ENCODE results near the gene DLEU7.

The DLEU7 gene

DNA sequence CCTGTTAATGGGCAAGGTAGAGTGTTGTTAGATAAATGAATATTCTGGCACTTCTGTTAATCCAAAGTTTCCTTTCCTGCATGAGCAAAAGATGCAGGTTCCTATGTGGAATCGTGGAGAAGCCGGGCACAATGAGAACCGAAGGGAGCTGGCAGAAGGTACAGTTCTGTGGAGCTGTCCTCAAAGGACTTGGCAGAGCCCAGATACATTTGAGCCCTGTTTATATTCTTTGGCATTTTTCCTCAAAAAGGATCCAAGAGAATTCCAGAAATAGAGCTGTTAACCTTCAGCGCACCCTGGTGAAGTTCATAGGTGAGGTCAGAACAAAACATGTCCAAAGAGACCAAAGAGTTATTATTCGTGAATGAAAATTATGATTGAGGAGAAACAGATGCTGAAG is 4.0 kb upstream of the DLEU7 start:
- DNase-seq = no peak
- no peak overlapping the region for H3K27ac ChIP-seq
- TF ChIP-seq, protein P1, sequence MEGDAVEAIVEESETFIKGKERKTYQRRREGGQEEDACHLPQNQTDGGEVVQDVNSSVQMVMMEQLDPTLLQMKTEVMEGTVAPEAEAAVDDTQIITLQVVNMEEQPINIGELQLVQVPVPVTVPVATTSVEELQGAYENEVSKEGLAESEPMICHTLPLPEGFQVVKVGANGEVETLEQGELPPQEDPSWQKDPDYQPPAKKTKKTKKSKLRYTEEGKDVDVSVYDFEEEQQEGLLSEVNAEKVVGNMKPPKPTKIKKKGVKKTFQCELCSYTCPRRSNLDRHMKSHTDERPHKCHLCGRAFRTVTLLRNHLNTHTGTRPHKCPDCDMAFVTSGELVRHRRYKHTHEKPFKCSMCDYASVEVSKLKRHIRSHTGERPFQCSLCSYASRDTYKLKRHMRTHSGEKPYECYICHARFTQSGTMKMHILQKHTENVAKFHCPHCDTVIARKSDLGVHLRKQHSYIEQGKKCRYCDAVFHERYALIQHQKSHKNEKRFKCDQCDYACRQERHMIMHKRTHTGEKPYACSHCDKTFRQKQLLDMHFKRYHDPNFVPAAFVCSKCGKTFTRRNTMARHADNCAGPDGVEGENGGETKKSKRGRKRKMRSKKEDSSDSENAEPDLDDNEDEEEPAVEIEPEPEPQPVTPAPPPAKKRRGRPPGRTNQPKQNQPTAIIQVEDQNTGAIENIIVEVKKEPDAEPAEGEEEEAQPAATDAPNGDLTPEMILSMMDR (IDR thresholded peaks at IDR 0.05; ENCODE audit: low read depth, low read length) = no peak
- no peaks in the 10 kb centered on the region for H3K36me3 ChIP-seq
- no peak overlapping the region for H3K4me3 ChIP-seq (ENCODE audit: low read depth, low read length)
- no peaks in the 10 kb centered on the region for H3K9me3 ChIP-seq (ENCODE audit: severe bottlenecking)
- no peaks in the 10 kb centered on the region for H3K27me3 ChIP-seq (ENCODE audit: insufficient read depth, low read depth, severe bottlenecking)

DNA sequence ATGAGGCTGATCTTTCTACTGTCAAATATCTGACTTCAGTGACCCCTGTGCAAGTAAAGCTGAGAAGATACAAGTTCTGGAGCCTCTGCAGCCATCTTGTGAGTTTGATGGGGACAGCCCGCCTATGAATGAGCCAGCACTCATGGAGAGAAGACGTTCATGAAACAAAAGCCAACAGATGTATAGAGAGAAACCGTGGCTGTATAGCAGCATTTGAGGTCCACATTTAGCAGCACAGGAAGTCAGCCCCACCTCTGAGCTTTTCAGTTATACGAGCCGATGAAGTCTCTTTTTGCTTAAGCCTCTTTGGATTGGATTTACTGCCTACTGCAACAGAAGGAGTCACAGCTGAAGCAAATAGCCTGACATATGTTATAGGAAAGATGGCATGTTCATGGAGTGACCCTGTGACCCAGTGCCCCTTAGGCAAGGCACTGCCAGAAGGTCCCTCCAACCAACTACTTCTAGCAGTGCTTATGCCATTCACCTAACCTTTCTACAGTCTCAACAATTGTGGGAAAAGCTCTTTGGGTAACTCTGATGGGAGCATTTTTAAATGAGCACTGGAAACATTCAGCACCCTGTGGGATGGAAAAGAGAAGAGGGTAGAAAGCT is 3.5 kb upstream of the DLEU7 start:
- Histone ChIP-seq H3K4me3 (ENCODE audit: low read depth, low read length) (no peak overlapping the region), H3K9me3 (ENCODE audit: severe bottlenecking) (no peaks in the 10 kb centered on the region), H3K27ac (peak overlapping the region; percentile 29; the same call in 1 of the 2 replicates)

DNA sequence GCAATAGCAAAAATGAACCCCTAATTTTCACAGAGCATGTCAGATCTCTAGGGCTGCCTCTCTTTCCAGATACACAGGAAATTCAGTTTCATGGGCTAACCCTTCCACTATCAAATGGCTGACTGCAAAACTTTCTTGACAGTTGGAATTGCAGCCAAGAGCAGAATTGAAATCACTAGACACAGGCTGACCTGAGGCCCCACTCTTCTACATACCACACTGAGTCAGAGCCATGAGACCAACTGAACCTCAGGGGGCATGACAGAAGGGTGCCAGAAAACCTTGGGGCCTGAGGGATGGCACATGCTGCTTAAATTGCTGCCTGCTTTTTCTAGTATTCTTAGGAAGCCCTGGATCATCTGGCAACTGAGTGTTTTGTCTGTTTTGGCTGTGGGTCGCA is 1.7 kb upstream of the DLEU7 start:
- no peak for DNase-seq
- no peak overlapping the region for H3K4me3 ChIP-seq (ENCODE audit: low read depth, low read length)
- H3K27ac ChIP-seq = no peak overlapping the region

More for the DNA sequence above, 3.5 kb upstream of the DLEU7 start:
- TF ChIP-seq, protein P1 (IDR thresholded peaks at IDR 0.05; ENCODE audit: low read depth, low read length) = no peak
- no peaks in the 10 kb centered on the region for H3K36me3 ChIP-seq
- DNase-seq = peak; percentile 16
- no peaks in the 10 kb centered on the region for H3K27me3 ChIP-seq (ENCODE audit: insufficient read depth, low read depth, severe bottlenecking)

DNA sequence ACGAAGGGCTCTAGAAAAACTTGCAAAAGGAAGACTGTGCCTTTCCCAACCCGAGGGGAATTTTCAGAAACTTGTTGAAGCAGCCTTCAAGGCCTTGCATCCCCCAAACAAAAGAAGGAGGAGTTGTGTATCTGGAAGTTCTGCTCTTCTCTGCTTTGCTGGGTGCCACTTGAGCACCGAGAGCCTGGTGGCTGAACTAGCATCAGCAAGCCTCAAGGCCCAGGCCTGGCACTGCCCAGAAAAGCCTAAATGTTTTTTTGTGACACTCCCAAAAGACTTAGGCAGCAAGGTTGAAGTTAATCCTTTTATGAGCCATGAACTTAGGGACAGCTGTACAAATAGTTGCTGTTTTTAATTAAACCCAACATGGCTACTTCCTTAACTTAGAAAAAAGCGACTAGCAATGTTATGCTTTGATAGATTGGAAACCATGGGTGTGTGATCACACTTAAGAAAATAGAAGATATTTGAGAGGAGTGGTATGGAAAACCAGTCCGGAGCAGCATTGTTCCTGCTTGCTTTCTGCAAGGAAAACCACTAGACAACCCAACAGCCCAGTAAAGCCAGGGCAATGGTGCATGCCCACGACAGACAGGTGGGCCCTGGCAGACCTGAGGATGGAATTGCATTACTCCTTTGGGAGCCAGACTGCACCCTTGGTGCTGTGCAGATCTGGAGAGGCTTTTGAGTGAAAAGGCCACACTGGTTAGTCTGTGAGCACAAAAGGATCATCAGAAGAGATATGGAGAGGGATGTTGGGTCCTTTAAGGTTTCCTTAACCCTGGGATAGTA is 788 bp upstream of the DLEU7 start:
- DNase-seq = no peak
- Histone ChIP-seq H3K4me3 (ENCODE audit: low read depth, low read length) (no peak overlapping the region), H3K9me3 (ENCODE audit: severe bottlenecking) (no peaks in the 10 kb centered on the region), H3K36me3 (no peaks in the 10 kb centered on the region), H3K27me3 (ENCODE audit: insufficient read depth, low read depth, severe bottlenecking) (no peaks in the 10 kb centered on the region), H3K27ac (no peak overlapping the region)
- TF ChIP-seq, protein P1 (IDR thresholded peaks at IDR 0.05; ENCODE audit: low read depth, low read length) = no peak

More for the DNA sequence above, 1.7 kb upstream of the DLEU7 start:
- TF ChIP-seq, protein P1 (IDR thresholded peaks at IDR 0.05; ENCODE audit: low read depth, low read length) = no peak
- Histone ChIP-seq H3K9me3 (ENCODE audit: severe bottlenecking) (no peaks in the 10 kb centered on the region), H3K27me3 (ENCODE audit: insufficient read depth, low read depth, severe bottlenecking) (no peaks in the 10 kb centered on the region), H3K36me3 (no peaks in the 10 kb centered on the region)

DNA sequence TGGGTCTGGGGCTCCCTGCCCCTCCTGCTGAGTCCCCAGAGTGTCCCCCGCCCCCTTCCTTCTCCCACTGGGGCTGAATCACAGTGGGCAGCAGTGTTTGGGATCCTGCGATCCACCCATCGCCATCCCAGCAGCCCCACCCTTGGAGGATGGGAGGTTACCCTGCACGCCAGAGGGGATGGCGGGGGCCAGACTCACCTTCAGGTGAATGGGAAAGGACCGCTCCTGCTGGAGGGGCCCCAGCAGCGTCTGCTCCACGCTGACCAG is 569 bp downstream of the DLEU7 start:
- Histone ChIP-seq H3K4me3 (ENCODE audit: low read depth, low read length) (no peak overlapping the region), H3K27ac (no peak overlapping the region), H3K9me3 (ENCODE audit: severe bottlenecking) (no peaks in the 10 kb centered on the region), H3K36me3 (no peaks in the 10 kb centered on the region), H3K27me3 (ENCODE audit: insufficient read depth, low read depth, severe bottlenecking) (no peaks in the 10 kb centered on the region)
- TF ChIP-seq, protein P1 (IDR thresholded peaks at IDR 0.05; ENCODE audit: low read depth, low read length) = no peak
- DNase-seq = no peak

All from WERI-Rb-1 (cell line).